H1 (cell line): Measurements from ENCODE around the gene CYTH1. TPM values are rescaled to one million over a fixed set of nuclear protein-coding genes. Genes with fewer than 3 reads are reported as not detected.

Experiments
- CTCF ChIA-PET: fragments of 300-600 bp; sonication (Branson Sonifier 250); formaldehyde crosslinking; loops from one replicate; lab custom pipeline; 2021; ENCODE audit not compliant: partially characterized antibody; lab: Charles Lee
- POLR2A ChIA-PET: fragments of 300-600 bp; sonication (Branson Sonifier 250); formaldehyde crosslinking; loops from one replicate; lab custom pipeline; 2021; ENCODE audit warnings: inconsistent platforms; ENCODE audit not compliant: partially characterized antibody; lab: Charles Lee
- DNase-seq, 2 experiments: peaks; one replicate each; pipeline versions ENCODE4 v3.0.0 to v3.0.0-alpha.2; 2010 to 2022; ENCODE audit warnings: low spot score in 2 of 2, low read depth in 1 of 2, mixed read lengths in 1 of 2
- FAIRE-seq: peaks from 2 replicates; lab custom pipeline; 2011; peaks lifted over from hg19 to GRCh38; lab: Jason Lieb, UNC
- H2AFZ ChIP-seq: 2 replicates; pipeline ENCODE4 v1.8.1; 2012; ENCODE audit warnings: low read length, inconsistent platforms
- H2AK5ac ChIP-seq: 2 replicates; pipeline ENCODE4 v1.6.1; 2013; ENCODE audit warnings: low read depth, low read length
- H2BK120ac ChIP-seq: replicated peaks from 2 replicates; pipeline ENCODE3; 2013; ENCODE audit warnings: low read depth, low read length, inconsistent platforms
- H2BK12ac ChIP-seq: 2 replicates; pipeline ENCODE4 v1.6.1; 2013; ENCODE audit warnings: low read depth, low read length
- H2BK15ac ChIP-seq: 2 replicates; pipeline ENCODE4 v1.6.1; 2013; ENCODE audit warnings: low read length
- H2BK20ac ChIP-seq: 2 replicates; pipeline ENCODE4 v1.6.1; 2013; ENCODE audit warnings: low read length
- H2BK5ac ChIP-seq: 2 replicates; pipeline ENCODE4 v1.6.1; 2013; ENCODE audit warnings: low read depth, low read length
- H3K14ac ChIP-seq: 2 replicates; pipeline ENCODE4 v1.6.1; 2013; ENCODE audit warnings: inconsistent platforms; ENCODE audit not compliant: insufficient read length
- H3K18ac ChIP-seq: 2 replicates; pipeline ENCODE4 v1.6.1; 2013; ENCODE audit warnings: low read length; ENCODE audit errors: extremely low read depth
- H3K23ac ChIP-seq: 2 replicates; pipeline ENCODE4 v1.6.1; 2013; ENCODE audit warnings: inconsistent platforms; ENCODE audit not compliant: insufficient read length
- H3K23me2 ChIP-seq: 2 replicates; pipeline ENCODE4 v1.6.1; 2013; ENCODE audit warnings: low read depth, low read length
- H3K27ac ChIP-seq: 2 replicates; pipeline ENCODE4 v1.6.1; 2011; ENCODE audit warnings: low read depth, low read length, inconsistent platforms
- H3K27me3 ChIP-seq, 4 experiments: replicated peaks in 1 of 4; 1 replicate in 1 of 4; 2 replicates in 3 of 4; pipeline versions ENCODE4 v1.6.1 to v1.8.1; 2011 to 2013; ENCODE audit warnings: low read length in 3 of 4, mild to moderate bottlenecking in 3 of 4, inconsistent platforms in 2 of 4, mixed read lengths in 2 of 4, moderate library complexity in 1 of 4; ENCODE audit not compliant: control insufficient read depth in 3 of 4, insufficient read depth in 3 of 4; ENCODE audit errors: extremely low read depth in 1 of 4
- H3K36me3 ChIP-seq, 4 experiments: 2 replicates each; pipeline versions ENCODE4 v1.6.1 to v1.8.1; 2011 to 2013; ENCODE audit warnings: mild to moderate bottlenecking in 4 of 4, low read length in 3 of 4, moderate library complexity in 2 of 4, control low read depth in 1 of 4, inconsistent platforms in 1 of 4; ENCODE audit not compliant: insufficient read depth in 4 of 4, control insufficient read depth in 2 of 4
- H3K4ac ChIP-seq: replicated peaks from 2 replicates; pipeline ENCODE3; 2013; ENCODE audit warnings: low read length, low read depth, mixed read lengths, inconsistent platforms; ENCODE audit not compliant: insufficient read length
- H3K4me1 ChIP-seq, 4 experiments: replicated peaks in 1 of 4; 1 replicate in 1 of 4; 2 replicates in 3 of 4; pipeline versions ENCODE4 v1.6.1 to v1.8.1; 2011 to 2013; ENCODE audit warnings: low read length in 3 of 4, inconsistent platforms in 2 of 4, mixed read lengths in 1 of 4; ENCODE audit not compliant: insufficient read depth in 4 of 4, control insufficient read depth in 3 of 4
- H3K4me2 ChIP-seq, 2 experiments: 2 replicates each; pipeline versions ENCODE4 v1.6.1 to v1.8.1; 2011 to 2013; ENCODE audit warnings: low read depth in 2 of 2, low read length in 2 of 2, control low read depth in 1 of 2, inconsistent platforms in 1 of 2, mild to moderate bottlenecking in 1 of 2; ENCODE audit not compliant: insufficient read depth in 1 of 2
- H3K4me3 ChIP-seq, 4 experiments: fragments of 200-600, 300-600 bp in 1 of 4; sonication (generic), shearing (Covaris generic), sonication (Bioruptor Twin) in 1 of 4; 2 replicates each; pipeline versions ENCODE4 v1.5.1 to v1.8.1; 2011 to 2016; ENCODE audit warnings: low read length in 4 of 4, low read depth in 3 of 4, control low read depth in 2 of 4, inconsistent platforms in 2 of 4, mild to moderate bottlenecking in 2 of 4, mixed read lengths in 1 of 4, moderate library complexity in 1 of 4; ENCODE audit not compliant: insufficient read depth in 2 of 4; ENCODE audit errors: extremely low read depth in 1 of 4
- H3K56ac ChIP-seq: replicated peaks from 2 replicates; pipeline ENCODE3; 2013; ENCODE audit warnings: low read depth, mild to moderate bottlenecking, mixed read lengths, low read length, inconsistent platforms; ENCODE audit not compliant: insufficient read length
- H3K79me1 ChIP-seq: 2 replicates; pipeline ENCODE4 v1.6.1; 2013; ENCODE audit warnings: low read depth, low read length, control low read depth
- H3K79me2 ChIP-seq, 2 experiments: 2 replicates each; pipeline versions ENCODE4 v1.6.1 to v1.8.1; 2012 to 2013; ENCODE audit warnings: low read length in 2 of 2, mild to moderate bottlenecking in 2 of 2, inconsistent platforms in 1 of 2; ENCODE audit not compliant: insufficient read depth in 2 of 2, control insufficient read depth in 1 of 2
- H3K9ac ChIP-seq, 4 experiments: replicated peaks in 1 of 4; 1 replicate in 1 of 4; 2 replicates in 3 of 4; pipeline versions ENCODE4 v1.6.1 to v1.8.1; 2011 to 2013; ENCODE audit warnings: low read depth in 3 of 4, low read length in 3 of 4, control low read depth in 2 of 4, mild to moderate bottlenecking in 2 of 4, moderate library complexity in 2 of 4, inconsistent platforms in 1 of 4; ENCODE audit errors: extremely low read depth in 1 of 4
- H3K9me3 ChIP-seq, 2 experiments: 2 replicates each; pipeline versions ENCODE4 v1.6.1 to v1.8.1; 2012 to 2013; ENCODE audit warnings: mild to moderate bottlenecking in 2 of 2, moderate library complexity in 2 of 2, control low read depth in 1 of 2, inconsistent platforms in 1 of 2, low read depth in 1 of 2, low read length in 1 of 2, mixed read lengths in 1 of 2; ENCODE audit not compliant: insufficient read depth in 2 of 2
- H4K20me1 ChIP-seq, 2 experiments: replicated peaks in 1 of 2; 2 replicates each; pipeline versions ENCODE3 to v1.8.1; 2011 to 2013; ENCODE audit warnings: inconsistent platforms in 2 of 2, low read length in 2 of 2, mild to moderate bottlenecking in 1 of 2; ENCODE audit not compliant: insufficient read depth in 2 of 2, control insufficient read depth in 1 of 2
- H4K5ac ChIP-seq: 2 replicates; pipeline ENCODE4 v1.6.1; 2013; ENCODE audit warnings: low read length, low read depth, mixed read lengths, inconsistent platforms; ENCODE audit not compliant: insufficient read length
- H4K8ac ChIP-seq: 2 replicates; pipeline ENCODE4 v1.8.0; 2013; ENCODE audit warnings: mild to moderate bottlenecking, moderate library complexity, low read length, inconsistent platforms; ENCODE audit not compliant: insufficient read depth; ENCODE audit errors: extremely low read depth
- H4K91ac ChIP-seq: replicated peaks from 2 replicates; pipeline ENCODE3; 2013; ENCODE audit warnings: low read length, mixed read lengths, inconsistent platforms; ENCODE audit not compliant: insufficient read length
- CREB1 ChIP-seq: IDR thresholded peaks from 2 replicates; pipeline ENCODE4 v1.6.1; 2012; ENCODE audit warnings: inconsistent platforms
- KDM1A ChIP-seq: fragments of 200-600, 300-600 bp; sonication (generic); IDR thresholded peaks from 2 replicates; pipeline ENCODE4 v1.7.1; 2016; ENCODE audit warnings: mild to moderate bottlenecking, low read length, borderline replicate concordance
- MAFK ChIP-seq: IDR thresholded peaks from 2 replicates; pipeline ENCODE4 v1.6.1; 2012; ENCODE audit warnings: low read depth, mild to moderate bottlenecking, improper control_type of control experiment, low read length
- USF2 ChIP-seq: IDR thresholded peaks from 2 replicates; pipeline ENCODE4 v1.6.1; 2011; ENCODE audit warnings: low read length, improper control_type of control experiment
- WGBS, 2 experiments: shearing (Covaris generic) in 1 of 2; methylation state at CpG; one replicate each; pipeline versions ENCODE4 v1.1.6 to v1.1.7; 2013 to 2015; ENCODE audit warnings: low lambda C conversion rate in 2 of 2, mixed read lengths in 2 of 2, inconsistent platforms in 1 of 2, low coverage in 1 of 2, missing lambda C conversion rate in 1 of 2; ENCODE audit not compliant: insufficient replicate concordance in 2 of 2, insufficient coverage in 1 of 2, insufficient read length in 1 of 2; ENCODE audit errors: extremely low coverage in 1 of 2, missing lambda C conversion rate in 1 of 2; 5-methylcytosine and 5-hydroxymethylcytosine counted together
- polyA plus RNA-seq, 7 experiments: library from polyadenylated mRNA; depleted of rRNA in 3 of 7; stranded (reverse) in 5 of 7; unstranded in 2 of 7; fragments of >200 nt in 5 of 7; fragments of 200-250 nt in 2 of 7; gene quantifications; 1 replicate in 5 of 7; 2 replicates in 1 of 7; 4 replicates in 1 of 7; pipeline versions ENCODE4 v1.2.1 to v1.2.3, GENCODE V29; 2011 to 2013; ENCODE audit warnings: missing spikeins in 2 of 7, mixed read lengths in 2 of 7
- total RNA-seq: library from RNA; stranded (reverse); fragmentation: NEBNext Ultra II Directional; extraction: Animal tissue kit (Norgen Biotek cat#: 25700); gene quantifications from 2 replicates; pipeline ENCODE4 v1.2.1, GENCODE V29; 2021

Gene CYTH1
- total and polyA plus RNA-seq, 2 of the 8 experiments (the other 6 are each of a cell fraction or from before 2014, with no cell fraction given), result 12.8 to 14.8 TPM

GRCh38 chr17:78692460-78693010, 89.5 kb downstream of the CYTH1 start:
- Histone ChIP-seq H2BK20ac (no peak overlapping the region), H3K4me2 (no peak overlapping the region), H3K23ac (no peak overlapping the region), H2AFZ (no peak overlapping the region), H3K4ac (no peak overlapping the region), H3K27me3 (no peaks in the 10 kb centered on the region), H3K79me2 (no peaks in the 10 kb centered on the region), H2BK120ac (no peak overlapping the region), H4K20me1 (no peaks in the 10 kb centered on the region), H3K9me3 (peaks cover 0 to 2% of the 10 kb centered on the region in 2 experiments; a peak in 1 of 4 replicates), H3K4me3 (no peak overlapping the region), H3K36me3 (peaks cover 0 to 3% (median 0%) of the 10 kb centered on the region in 4 experiments; a peak in 1 of 8 replicates), H3K18ac (no peak overlapping the region), H2BK5ac (no peak overlapping the region), H4K8ac (no peak overlapping the region), H3K9ac (no peak overlapping the region), H4K5ac (no peak overlapping the region), H2BK15ac (no peak overlapping the region), H2BK12ac (no peak overlapping the region), H3K4me1 (no peaks in the 10 kb centered on the region), H3K27ac (no peak overlapping the region), H3K23me2 (no peaks in the 10 kb centered on the region; the same call in 1 of the 2 replicates), H3K79me1 (no peaks in the 10 kb centered on the region), H3K14ac (no peak overlapping the region), H4K91ac (no peak overlapping the region), H2AK5ac (no peak overlapping the region), H3K56ac (no peak overlapping the region)
- TF ChIP-seq USF2, result no peak
- no peak for TF ChIP-seq KDM1A
- TF ChIP-seq CREB1, result no peak
- 0 out of 2 replicates have a peak, but pooled peaks have one; percentile 34 for TF ChIP-seq MAFK
- ChIA-PET CTCF (interaction anchor here (0.8 to 1.8 kb wide), 4 partner anchors 17 to 196 kb away, joined by 3 to 6 read pairs (median 4); no protein-coding TSS in a partner anchor), POLR2A (no interaction called here)
- FAIRE-seq (no peak), DNase-seq (no peak)
- 92% methylated on average over 15 of the region's 15 CpGs; no CpG with 5 or more reads in 1 of the 2 experiments for WGBS, 2 experiments
